OCI-LY1 (cell line): ENCODE results near the gene NKTR.

Experiments used
- H2AFZ ChIP-seq: fragments of 200-600 bp; sonication (generic), shearing (Covaris generic); 2 replicates; pipeline ENCODE4 v1.6.0; 2014; ENCODE audit warnings: antibody characterized with exemption, mild to moderate bottlenecking, low read length
- H3F3A ChIP-seq: fragments of 200-600 bp; sonication (generic), shearing (Covaris generic); 2 replicates; pipeline ENCODE4 v1.6.0; 2014; ENCODE audit warnings: mild to moderate bottlenecking, antibody characterized with exemption, low read length, moderate library complexity; ENCODE audit not compliant: insufficient read depth
- H3K27ac ChIP-seq: fragments of 200-600 bp; sonication (generic); 2 replicates; pipeline ENCODE4 v1.5.1; 2014; ENCODE audit warnings: low read length, mixed run types, mild to moderate bottlenecking, low read depth; ENCODE audit not compliant: poor library complexity, severe bottlenecking
- H3K27me3 ChIP-seq: fragments of 200-600 bp; sonication (generic); 2 replicates; pipeline ENCODE4 v1.6.0; 2014; ENCODE audit warnings: antibody characterized with exemption, mild to moderate bottlenecking, low read length, moderate library complexity; ENCODE audit not compliant: insufficient read depth
- H3K36me3 ChIP-seq: fragments of 200-600 bp; sonication (generic); 2 replicates; pipeline ENCODE4 v1.6.1; 2014; ENCODE audit warnings: mild to moderate bottlenecking, antibody characterized with exemption, low read length, moderate library complexity, mixed read lengths; ENCODE audit not compliant: insufficient read depth
- H3K4me1 ChIP-seq: fragments of 200-600 bp; sonication (generic); 2 replicates; pipeline ENCODE4 v1.5.1; 2014; ENCODE audit warnings: mild to moderate bottlenecking, low read length, moderate library complexity; ENCODE audit not compliant: insufficient read depth, severe bottlenecking
- H3K4me2 ChIP-seq: fragments of 200-600 bp; sonication (generic), shearing (Covaris generic); 2 replicates; pipeline ENCODE4 v1.6.1; 2014; ENCODE audit warnings: low read length
- H3K4me3 ChIP-seq: fragments of 200-600 bp; sonication (generic); 2 replicates; pipeline ENCODE4 v1.5.1; 2014; ENCODE audit warnings: low read length, low read depth, mild to moderate bottlenecking, mixed read lengths; ENCODE audit not compliant: poor library complexity, severe bottlenecking
- H3K79me2 ChIP-seq: fragments of 200-600 bp; shearing (Covaris generic); 2 replicates; pipeline ENCODE4 v1.6.1; 2016; ENCODE audit warnings: mixed run types, low read length, mixed read lengths; ENCODE audit not compliant: insufficient read depth
- H3K9ac ChIP-seq: fragments of 200-600 bp; sonication (generic), shearing (Covaris generic); 2 replicates; pipeline ENCODE4 v1.6.1; 2014; ENCODE audit warnings: mild to moderate bottlenecking, low read length, mixed read lengths
- H3K9me2 ChIP-seq: fragments of 200-600 bp; sonication (generic), shearing (Covaris generic); 2 replicates; pipeline ENCODE4 v1.6.1; 2014; ENCODE audit warnings: low read depth, mild to moderate bottlenecking, low read length, mixed read lengths
- H3K9me3 ChIP-seq: fragments of 200-600 bp; shearing (Covaris generic); 2 replicates; pipeline ENCODE4 v1.6.1; 2014; ENCODE audit warnings: low read length, mixed read lengths
- H4K20me1 ChIP-seq: fragments of 200-600 bp; sonication (generic), shearing (Covaris generic); 2 replicates; pipeline ENCODE4 v1.6.0; 2016; ENCODE audit warnings: mild to moderate bottlenecking, low read length; ENCODE audit not compliant: insufficient read depth
- CTCF ChIP-seq: fragments of 200-600 bp; sonication (generic), shearing (Covaris generic); IDR thresholded peaks from 2 replicates; pipeline ENCODE4 v1.5.1; 2017; ENCODE audit warnings: mild to moderate bottlenecking, antibody characterized with exemption, low read length, moderate library complexity, mixed read lengths
- EZH2 ChIP-seq: fragments of 200-600 bp; sonication (generic), shearing (Covaris generic); IDR thresholded peaks from 2 replicates; pipeline ENCODE4 v1.8.0; 2017; ENCODE audit warnings: borderline replicate concordance, mixed run types, mild to moderate bottlenecking, antibody characterized with exemption, low read length, moderate library complexity, mixed read lengths

Gene NKTR

GRCh38 chr3:42685363-42685881 is 84.9 kb downstream of the NKTR start, which contains the start of gene KLHL40:
Gene KLHL40, plus strand, starts transcription at chr3:42685537. Its CDS starts 82 bp downstream, at chr3:42685619.
- no peak for TF ChIP-seq EZH2
- no peak for TF ChIP-seq CTCF
- Histone ChIP-seq H3K36me3 (no peaks in the 10 kb centered on the region), H3F3A (no peaks in the 10 kb centered on the region), H3K79me2 (no peaks in the 10 kb centered on the region), H3K9me2 (no peaks in the 10 kb centered on the region), H3K4me3 (no peak within 1 kb of the TSS), H3K4me2 (no peak within 1 kb of the TSS), H3K9me3 (no peaks in the 10 kb centered on the region), H4K20me1 (no peaks in the 10 kb centered on the region), H3K27ac (no peak within 1 kb of the TSS), H3K4me1 (no peaks in the 10 kb centered on the region), H2AFZ (no peak within 1 kb of the TSS), H3K9ac (no peak within 1 kb of the TSS), H3K27me3 (no peaks in the 10 kb centered on the region)

- TF ChIP-seq EZH2 (no peak), CTCF (no peak)
- Histone ChIP-seq H3K9me2 (no peaks in the 10 kb centered on the region), H3K4me2 (no peak overlapping the region), H4K20me1 (no peaks in the 10 kb centered on the region), H3K27me3 (no peaks in the 10 kb centered on the region), H3K4me1 (no peaks in the 10 kb centered on the region), H3K27ac (no peak overlapping the region), H3K79me2 (no peaks in the 10 kb centered on the region), H3F3A (no peaks in the 10 kb centered on the region), H2AFZ (no peak overlapping the region), H3K4me3 (no peak overlapping the region), H3K36me3 (no peaks in the 10 kb centered on the region), H3K9ac (no peak overlapping the region), H3K9me3 (no peaks in the 10 kb centered on the region)
These were observed 85.7 kb downstream of the NKTR start for GRCh38 chr3:42685891-42686820.

GRCh38 chr3:42686832-42687650 is 86.6 kb downstream of the NKTR start:
- H3K79me2 ChIP-seq, result no peaks in the 10 kb centered on the region
- H3K9me3 ChIP-seq, result no peaks in the 10 kb centered on the region
- no peaks in the 10 kb centered on the region for H4K20me1 ChIP-seq
- no peak overlapping the region for H3K9ac ChIP-seq
- H3K4me1 ChIP-seq, result no peaks in the 10 kb centered on the region
- H2AFZ ChIP-seq, result no peak overlapping the region
- no peak overlapping the region for H3K27ac ChIP-seq
- H3K9me2 ChIP-seq, result no peaks in the 10 kb centered on the region
- TF ChIP-seq EZH2 (no peak), CTCF (no peak)
- H3F3A ChIP-seq, result no peaks in the 10 kb centered on the region
- no peaks in the 10 kb centered on the region for H3K27me3 ChIP-seq
- H3K4me3 ChIP-seq, result no peak overlapping the region
- H3K36me3 ChIP-seq, result no peaks in the 10 kb centered on the region
- H3K4me2 ChIP-seq, result no peak overlapping the region
